Activated naive CD8-positive, alpha-beta T cell treated with anti-CD3 and anti-CD28 coated beads, Interleukin-2, amount 50 U/mL, for 16 hours (primary cell): Measurements from ENCODE around the gene ASIC1.
"Not testable (repeated sequence)": the region's sequence is repeated elsewhere in the genome, so short reads cannot be mapped to it uniquely, and the experiment has no call there.

ENCODE experiments used
- DNase-seq: peaks from one replicate; pipeline ENCODE4 v3.0.0-alpha.2; 2020; ENCODE audit warnings: low read depth, low spot score

Gene ASIC1

DNA sequence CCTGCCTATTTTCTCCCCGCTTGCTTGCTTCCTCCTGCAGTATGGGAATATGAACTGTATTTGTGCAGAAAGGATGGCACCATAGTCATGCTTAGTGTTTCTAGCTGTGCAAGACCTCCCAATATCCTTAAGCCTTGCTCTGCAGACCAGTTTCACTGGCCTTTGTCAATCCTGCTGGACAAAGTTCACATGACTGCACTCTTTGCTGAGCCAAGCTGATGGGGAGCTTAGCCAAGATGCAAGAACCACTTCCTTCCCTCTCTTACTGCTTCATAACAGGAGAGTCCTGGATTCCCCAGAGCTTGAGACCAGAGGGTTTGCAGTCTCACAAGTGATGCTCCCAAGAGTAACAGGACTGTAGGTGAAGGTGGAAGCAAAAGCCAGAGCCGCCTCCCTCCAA is 3.8 kb downstream of the ASIC1 start:
- DNase-seq = no peak

DNA sequence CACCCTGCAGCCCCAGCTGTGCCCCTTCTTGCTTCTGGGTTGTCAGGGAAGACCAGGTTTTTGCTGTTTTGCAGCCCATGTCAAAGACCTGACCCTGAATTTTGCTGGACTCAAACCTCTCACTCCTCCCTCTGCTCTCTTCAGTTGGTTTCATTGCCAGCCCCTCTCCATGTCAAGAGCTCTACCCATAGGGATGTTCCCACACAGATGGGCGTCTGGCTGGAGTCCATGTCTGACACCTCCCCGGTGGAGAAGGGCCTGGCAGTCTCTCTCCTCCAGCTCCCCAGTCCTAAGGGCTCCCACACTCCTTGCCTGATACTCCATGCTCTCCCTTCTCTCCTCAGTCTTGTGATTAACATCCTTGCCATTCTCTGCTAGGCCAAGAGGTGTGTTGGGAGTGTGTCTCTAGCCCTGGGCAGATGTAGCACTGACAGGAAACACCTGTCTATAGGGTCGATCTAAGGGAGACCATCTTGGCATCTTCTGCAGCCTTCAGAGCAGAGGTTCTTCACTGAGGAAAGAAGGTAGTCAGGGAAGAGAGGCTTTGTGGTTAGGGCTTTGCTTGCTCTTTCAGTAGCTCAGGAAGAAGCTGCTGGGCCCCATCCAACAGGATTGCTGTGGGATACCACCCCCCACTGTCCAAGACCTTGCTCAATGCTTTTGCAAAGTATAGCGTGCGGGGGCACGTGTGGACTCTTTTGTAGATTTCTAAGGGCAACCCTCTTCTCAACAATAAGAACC is 4.7 kb downstream of the ASIC1 start:
- no peak for DNase-seq

DNA sequence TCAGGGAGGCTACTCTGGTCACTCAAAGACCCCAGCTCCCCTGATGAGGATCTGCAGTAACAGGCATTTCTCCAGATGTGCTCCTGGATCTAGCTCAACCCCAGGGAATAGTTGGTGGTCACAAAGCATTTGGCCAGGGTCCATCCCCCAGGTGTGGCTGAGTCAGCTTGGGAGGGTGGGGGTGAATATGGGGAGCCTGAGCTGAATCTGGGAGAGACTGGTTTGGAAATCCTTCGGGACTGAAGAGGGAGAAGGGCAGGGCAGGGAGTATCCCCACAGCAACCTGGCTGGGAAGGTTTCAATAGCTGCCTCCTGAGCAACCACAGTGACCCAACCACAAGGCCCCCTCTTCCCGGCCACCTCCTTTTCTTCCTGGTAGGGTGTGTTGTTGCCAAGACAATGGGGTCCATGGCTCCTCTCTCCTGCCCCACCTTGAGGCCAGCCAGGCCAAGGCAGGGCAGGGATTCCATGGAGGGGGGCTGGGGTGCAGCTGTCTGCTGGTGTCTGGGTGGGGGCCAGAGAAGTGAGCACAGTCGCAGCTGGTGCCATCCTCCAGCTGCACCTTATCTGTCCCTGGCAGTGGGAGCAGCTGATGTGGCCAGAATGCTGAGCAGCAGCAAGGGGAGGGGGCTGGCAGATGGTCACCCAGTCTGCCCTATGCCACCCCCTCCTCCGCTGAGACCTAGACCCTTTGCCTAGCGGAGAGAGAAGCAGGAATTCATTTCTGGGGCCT is 5.5 kb downstream of the ASIC1 start:
- no peak for DNase-seq

DNA sequence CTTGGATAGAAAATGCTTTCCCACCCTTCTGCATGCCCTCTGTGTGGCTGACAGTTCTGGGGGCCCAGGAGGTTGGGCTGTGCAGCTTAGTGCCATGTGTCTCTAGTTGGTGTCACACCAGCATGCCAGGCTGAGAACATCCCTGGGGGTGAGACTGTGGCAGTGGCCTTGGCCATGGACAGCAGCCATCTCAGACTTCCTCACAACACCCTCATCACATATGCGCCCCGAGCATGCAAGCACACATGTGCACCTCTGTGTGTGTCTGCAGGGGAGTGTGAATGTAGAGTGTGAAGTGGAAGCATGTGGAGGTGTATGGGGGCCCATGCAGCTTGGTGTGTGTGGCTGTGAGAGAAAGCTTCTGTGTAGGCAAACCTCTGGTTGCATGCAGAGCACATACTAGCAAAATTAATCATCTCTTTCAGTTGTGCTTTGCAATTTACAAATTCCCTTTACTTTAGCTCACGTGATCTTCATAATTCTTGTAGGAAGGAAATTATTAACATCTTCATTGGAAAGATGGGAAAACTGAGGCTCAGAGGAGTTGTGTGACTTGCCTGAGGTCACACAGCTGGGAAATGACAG is 8.4 kb downstream of the ASIC1 start:
- DNase-seq = no peak

DNA sequence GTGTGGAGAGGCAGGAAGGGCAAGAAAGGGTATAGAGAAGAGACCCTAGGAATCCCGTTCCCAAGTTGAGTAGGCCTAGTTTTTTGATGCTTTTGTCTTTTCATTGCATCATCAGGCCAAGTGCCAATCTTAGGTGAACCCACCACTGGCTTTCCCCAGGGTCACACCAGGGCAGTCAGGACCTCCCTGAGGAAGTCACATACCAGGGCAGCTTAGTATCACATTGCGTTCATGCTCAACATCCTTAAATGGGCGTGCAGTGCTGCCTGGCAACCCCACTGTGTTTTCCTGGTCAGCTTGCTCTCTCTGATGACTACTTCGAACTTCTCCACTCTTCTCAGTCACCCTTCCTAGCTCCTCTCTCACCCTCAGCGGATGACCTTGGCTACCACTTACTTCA is 9.0 kb downstream of the ASIC1 start:
- no peak for DNase-seq

DNA sequence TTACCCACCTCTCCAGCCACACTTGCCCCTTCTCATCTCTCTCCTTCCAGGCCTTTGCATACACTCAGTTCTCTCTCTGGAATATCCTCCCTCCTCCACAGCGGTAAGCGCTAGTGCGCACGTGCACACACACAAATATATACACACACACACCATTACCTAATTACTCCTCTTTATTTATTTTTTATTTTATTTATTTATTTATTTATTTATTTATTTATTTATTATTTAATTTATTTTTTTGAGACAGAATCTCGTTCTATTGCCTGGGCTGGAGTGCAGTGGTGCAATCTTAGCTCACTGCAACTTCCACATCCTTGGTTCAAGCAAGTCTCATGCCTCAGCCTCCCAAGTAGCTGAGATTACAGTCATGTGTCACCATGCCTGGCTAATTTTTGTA is 11.7 kb downstream of the ASIC1 start:
- DNase-seq = no peak

DNA sequence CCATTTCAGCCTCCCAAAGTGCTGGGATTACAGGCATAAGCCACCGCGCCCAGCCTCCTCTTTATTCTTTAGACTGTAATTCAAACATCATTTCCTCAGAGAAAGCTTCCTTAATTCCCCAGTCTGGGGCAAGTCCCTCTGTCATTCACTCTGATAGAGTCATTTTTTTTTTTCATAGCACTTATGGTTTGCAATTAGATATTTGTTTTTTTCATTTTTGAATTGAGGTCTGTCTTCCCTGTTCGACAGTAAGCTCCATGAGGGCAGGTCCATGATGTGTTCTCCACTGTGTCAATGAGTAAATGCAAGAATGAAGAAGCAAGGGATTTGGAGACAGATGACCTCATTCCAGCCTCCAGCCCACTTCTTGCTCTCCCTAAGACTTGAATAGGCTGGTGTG is 12.1 kb downstream of the ASIC1 start:
- DNase-seq = no peak

DNA sequence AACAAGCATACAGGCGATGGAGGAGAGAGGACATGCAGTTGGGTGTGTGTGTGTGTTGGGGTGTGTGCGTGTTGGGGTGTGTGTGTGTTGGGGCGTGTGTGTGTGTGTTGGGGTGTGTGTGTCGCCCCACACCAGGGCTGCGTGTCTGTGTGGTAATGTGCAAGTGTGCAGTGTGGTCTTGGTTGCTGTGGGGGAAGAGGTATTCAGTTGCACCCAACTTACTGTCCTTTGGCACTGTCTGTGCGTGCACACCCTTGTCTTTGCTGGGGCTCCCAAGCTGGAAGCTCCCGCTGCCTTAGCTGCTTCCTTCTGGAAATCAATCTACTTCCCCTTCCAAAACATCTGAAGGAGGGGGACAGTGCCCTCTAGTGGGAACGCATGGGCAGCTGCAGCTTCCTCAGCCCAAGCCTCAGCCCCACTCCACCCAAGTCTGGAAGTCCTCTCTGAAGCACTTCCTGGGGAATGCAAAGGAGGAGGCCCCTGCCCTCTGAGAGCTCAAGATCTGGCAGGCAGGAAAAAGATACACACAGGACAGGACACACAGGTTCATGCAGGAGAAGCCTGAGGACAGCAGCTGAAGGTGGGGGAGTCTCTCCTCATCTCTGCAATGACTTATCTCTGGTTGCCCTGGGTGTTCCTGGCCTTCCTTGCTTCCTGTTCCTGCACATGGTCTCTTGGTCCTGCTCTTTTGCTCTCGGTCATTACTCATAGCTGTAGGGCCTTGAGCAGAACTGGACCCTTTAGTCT is 13.1 kb downstream of the ASIC1 start:
- DNase-seq = no peak

DNA sequence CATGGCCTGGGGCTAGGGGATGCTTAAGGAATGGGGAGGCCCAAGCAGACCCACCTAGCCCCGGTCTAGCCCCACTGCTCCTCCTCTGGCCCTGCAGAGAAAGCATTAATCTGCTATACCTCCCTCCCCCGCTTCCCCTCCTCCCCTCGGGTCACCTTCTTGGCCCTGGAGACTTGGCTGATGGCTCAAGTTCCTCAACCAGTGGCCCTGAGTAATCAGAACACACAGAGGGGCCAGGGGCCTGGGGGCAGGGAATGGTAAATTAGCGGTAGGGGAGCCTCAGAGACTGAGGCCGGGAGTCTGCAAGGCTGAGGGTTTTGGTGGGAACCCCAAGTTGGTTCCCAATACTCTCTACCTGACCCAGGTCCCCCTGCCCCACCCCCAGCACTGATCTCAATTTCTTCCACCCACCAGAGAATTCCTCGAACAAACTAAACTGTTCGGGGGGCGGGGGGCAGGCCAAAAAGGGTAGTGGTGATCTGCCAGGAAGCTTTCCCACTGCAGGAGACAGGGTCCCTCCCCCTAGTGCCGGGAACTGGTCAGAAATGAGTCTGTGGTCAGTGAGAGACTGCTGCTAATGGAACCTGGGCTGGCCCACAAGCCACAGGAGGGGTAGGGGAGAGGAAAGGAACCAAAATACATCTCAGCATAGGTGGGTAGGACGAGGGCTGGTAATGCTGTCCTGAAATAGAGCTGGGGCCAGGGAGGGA is 15.0 kb downstream of the ASIC1 start:
- DNase-seq = no peak

DNA sequence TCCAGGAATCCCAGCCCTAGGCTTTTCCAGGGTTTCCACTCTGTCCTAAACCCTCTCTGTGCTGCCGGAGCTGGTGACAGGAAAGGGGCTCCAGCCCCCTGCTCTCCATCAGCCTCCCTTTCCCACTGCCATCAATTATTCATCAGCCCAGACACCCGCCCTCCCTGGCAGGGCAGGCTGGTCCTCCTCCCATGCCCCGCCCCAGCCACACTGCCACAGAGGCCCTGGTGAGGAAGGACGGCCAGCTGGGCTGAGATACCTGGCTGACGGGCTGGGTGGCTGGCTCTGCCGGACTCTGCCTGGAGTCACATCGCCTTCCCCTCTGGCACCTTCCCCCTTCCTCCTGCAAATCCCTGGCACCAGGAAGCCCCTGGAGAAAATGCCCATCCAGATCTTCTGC is 15.8 kb downstream of the ASIC1 start:
- no peak for DNase-seq

DNA sequence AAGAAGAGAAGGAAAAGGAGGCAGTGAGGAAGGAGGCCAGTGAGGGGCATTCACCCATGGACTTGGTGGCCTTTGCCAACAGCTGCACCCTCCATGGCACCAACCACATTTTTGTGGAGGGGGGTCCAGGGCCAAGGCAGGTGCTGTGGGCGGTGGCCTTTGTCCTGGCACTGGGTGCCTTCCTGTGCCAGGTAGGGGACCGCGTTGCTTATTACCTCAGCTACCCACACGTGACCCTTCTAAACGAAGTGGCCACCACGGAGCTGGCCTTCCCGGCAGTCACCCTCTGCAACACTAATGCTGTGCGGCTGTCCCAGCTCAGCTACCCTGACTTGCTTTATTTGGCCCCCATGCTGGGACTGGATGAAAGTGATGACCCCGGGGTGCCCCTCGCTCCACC is 16.3 kb downstream of the ASIC1 start:
- no peak for DNase-seq

DNA sequence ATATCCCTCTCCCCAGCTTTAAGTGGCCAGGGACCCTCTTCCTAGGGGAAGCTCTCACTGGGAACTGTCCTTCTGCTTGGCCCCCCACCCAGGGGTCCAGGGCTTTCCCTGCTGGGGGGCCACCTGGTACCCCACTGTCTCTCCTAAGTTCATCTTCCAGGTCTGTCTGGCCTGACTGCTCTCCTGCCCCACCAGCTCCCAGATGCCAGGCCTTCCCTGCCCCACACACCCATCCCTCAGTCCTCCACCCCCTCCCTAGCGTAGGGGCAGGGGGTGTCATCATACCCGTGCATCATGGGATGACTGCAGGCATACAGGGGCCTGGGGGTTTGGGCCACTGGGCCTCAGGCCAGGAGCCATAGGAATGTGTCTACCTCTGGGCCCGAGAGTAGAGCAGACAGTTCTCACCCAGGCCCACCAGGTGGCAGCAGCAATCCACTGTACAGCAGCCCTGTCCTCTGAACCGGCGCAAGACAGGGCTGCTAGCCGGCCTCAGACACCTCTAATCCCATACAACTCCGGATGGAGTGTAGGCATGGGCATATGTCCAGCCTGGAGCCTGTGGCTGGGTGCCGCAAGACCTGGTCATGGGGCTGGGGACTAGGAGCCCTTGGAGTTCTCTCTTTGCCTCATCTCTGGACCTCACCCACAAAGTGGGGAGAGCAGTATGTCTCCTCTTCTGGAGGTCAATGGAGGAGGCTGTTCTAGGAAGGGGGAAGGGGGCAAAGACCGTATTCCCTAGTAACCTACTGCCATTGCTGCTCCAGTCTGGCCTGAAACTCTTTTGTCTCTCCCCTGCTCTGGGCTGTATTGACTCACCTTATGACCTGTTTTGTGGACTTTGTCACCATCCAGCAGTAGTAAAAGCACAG is 17.8 kb downstream of the ASIC1 start:
- DNase-seq = peak; percentile 55

DNA sequence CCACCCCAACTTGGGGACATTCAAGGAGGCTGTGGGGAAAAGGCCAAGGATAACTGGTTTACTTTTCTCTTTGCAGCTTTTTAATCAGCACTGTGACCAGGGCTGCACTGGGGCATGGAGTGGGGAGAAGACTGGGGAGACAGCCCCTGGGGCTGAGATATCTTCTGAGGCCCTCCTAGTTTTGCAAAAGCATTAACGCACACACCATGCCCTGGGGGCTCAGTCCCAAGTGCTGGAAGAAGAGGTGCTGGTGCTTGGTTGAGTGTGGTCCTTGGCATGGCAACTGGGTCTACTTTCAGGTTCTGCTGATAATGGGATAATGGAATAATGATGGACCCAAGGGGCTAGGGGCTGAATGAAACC is 18.4 kb downstream of the ASIC1 start:
- no peak for DNase-seq

DNA sequence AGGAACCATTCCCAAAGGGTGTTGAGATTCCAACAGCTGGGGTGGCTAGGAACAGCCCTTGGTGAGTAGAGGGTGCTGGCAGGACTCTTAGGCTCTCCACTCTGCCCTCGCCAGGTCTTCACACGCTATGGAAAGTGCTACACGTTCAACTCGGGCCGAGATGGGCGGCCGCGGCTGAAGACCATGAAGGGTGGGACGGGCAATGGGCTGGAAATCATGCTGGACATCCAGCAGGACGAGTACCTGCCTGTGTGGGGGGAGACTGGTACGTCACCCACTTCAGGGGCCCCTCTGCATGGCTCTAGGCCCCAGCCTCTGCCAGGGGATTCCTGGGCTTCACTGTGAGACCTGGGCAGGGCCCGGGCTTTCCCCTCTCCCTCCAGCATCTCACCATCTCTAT is 19.7 kb downstream of the ASIC1 start:
- DNase-seq = no peak

DNA sequence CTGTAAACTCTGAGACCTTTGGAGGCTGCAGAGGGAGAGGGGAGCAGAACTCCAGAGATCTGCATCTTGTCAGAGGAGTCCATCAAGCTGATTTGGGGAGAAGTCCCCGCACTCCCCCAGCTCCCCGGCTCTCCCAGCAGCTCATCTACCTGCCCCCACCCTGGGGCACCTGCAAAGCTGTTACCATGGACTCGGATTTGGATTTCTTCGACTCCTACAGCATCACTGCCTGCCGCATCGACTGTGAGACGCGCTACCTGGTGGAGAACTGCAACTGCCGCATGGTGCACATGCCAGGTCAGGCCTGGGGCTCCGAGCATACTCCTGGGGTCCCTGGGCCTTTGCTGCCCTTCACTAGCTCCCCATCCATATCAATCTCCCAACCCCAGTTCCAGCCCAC is 20.9 kb downstream of the ASIC1 start:
- DNase-seq = no peak

DNA sequence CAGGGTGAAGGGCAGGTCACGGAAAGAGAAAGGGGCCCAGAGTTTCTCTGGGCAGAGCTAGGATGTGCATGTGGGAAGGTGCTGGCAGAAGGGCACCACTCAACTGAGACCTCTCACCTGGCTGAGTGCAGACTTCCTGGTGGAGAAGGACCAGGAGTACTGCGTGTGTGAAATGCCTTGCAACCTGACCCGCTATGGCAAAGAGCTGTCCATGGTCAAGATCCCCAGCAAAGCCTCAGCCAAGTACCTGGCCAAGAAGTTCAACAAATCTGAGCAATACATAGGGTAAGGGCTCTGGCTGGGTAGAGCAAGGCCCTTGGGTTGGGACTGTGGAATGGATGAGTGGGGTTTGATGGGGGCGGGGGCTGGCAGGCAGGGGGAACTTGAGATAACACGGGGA is 22.4 kb downstream of the ASIC1 start:
- no peak for DNase-seq

DNA sequence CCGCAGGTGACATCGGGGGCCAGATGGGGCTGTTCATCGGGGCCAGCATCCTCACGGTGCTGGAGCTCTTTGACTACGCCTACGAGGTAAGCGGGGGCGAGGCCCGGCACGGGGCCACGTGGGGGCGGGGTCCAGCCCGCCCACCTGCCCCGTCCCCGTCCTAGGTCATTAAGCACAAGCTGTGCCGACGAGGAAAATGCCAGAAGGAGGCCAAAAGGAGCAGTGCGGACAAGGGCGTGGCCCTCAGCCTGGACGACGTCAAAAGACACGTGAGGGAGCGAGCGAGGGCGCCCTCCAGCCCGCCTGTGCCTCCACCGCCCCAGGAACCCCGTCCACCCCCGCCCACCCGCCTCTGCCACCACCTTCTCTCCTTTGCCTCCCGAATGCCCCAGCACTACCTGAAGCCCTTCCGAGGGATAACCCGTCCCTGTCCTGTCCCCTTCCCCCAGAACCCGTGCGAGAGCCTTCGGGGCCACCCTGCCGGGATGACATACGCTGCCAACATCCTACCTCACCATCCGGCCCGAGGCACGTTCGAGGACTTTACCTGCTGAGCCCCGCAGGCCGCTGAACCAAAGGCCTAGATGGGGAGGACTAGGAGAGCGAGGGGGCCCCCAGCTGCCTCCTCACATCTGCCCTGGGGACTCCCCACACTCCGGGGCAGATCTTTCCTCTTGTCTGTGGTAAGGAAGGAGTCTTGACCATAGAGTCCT is 23.9 kb downstream of the ASIC1 start:
- DNase-seq = no peak

DNA sequence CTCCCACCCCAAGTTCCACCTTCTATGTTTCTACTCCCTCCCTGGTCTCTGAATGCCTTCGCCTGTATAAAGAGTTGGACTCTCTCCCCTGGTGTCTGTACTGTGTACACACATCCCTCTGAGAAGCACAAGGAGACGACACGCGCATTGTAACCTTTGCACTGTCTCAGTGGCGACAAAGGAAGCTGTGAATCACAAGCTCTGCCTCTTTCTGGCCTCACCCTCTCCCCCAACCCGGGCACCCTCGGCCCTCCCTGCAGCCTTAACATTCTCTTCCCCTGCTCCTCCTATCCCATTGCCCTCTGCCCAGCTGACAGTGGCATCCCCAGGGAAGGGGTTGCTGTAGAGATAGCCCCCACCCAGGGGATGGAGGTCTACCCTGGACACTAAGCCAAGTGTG is 25.2 kb downstream of the ASIC1 start:
- DNase-seq = no peak

DNA sequence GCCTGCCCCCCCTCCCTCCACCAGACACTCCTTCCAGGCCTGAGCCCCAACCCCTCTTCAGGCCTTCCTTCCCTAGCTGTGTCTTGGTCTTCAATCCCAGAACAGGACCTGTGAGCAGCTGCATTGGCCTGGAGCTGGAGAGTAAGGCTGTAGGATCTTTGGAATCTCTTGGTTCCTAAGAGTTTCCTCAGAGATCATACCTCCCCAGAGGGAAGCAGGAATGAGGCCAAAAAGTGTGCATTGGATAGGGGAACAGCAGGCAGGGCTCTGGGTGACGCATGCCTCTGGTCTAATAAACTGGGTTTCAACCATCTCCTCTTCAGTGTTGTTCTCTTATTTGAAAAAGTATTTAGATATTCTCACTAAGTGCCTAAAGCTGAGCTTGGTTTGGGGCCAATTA is 25.9 kb downstream of the ASIC1 start:
- DNase-seq = no peak

DNA sequence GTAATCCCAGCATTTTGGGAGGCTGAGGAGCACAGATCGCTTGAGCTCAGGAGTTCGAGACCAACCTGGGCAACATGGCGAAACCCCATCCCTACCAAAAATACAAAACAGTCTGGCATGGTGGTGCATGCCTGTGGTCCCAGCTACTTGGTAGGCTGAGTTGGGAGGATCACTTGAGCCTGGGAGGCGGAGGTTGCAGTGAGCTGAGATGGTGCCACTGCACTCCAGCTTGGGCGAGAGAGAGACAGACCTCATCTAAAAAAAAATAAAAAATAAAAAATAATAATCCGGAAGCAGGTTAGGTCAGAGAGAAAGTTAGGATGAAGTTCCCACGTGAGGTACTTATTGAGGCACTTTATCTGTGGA is 27.0 kb downstream of the ASIC1 start:
- DNase-seq = not testable (repeated sequence)
